ENCODE measurements around the gene ARHGAP10.
"Not testable (repeated sequence)": the region's sequence is repeated elsewhere in the genome, so short reads cannot be mapped to it uniquely, and the experiment has no call there.

The ARHGAP10 gene

DNA sequence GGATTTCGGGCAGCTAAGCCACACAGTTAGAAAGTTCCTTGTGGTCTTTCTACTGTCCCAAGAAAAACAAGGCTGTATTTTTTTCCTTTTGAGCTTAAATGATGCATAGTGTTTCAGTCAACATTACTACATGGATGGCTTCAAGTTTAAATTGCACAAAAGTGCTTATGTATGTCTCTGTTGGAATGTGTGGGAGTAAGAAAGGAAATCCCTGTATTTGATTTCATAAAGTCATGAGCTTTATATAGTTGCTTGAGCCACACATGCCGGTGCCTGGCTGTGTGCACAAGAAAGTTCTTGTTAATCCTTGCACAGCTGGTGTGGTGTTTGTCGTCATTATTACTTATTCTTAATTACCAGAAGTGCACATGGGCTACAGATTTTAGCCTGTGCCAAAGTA lies 262.2 kb downstream of the ARHGAP10 start:
- no peaks in the 10 kb centered on the region for H3K4me1 ChIP-seq
- no peak for DNase-seq
- TF ChIP-seq, protein P1, sequence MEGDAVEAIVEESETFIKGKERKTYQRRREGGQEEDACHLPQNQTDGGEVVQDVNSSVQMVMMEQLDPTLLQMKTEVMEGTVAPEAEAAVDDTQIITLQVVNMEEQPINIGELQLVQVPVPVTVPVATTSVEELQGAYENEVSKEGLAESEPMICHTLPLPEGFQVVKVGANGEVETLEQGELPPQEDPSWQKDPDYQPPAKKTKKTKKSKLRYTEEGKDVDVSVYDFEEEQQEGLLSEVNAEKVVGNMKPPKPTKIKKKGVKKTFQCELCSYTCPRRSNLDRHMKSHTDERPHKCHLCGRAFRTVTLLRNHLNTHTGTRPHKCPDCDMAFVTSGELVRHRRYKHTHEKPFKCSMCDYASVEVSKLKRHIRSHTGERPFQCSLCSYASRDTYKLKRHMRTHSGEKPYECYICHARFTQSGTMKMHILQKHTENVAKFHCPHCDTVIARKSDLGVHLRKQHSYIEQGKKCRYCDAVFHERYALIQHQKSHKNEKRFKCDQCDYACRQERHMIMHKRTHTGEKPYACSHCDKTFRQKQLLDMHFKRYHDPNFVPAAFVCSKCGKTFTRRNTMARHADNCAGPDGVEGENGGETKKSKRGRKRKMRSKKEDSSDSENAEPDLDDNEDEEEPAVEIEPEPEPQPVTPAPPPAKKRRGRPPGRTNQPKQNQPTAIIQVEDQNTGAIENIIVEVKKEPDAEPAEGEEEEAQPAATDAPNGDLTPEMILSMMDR (IDR thresholded peaks at IDR 0.05; ENCODE audit: low read depth, low read length), result no peak
- H3K4me3 ChIP-seq (ENCODE audit: low read depth, low read length), result no peak overlapping the region
- no peaks in the 10 kb centered on the region for H3K36me3 ChIP-seq
- no peaks in the 10 kb centered on the region for H3K9me3 ChIP-seq
- no peaks in the 10 kb centered on the region for H3K27me3 ChIP-seq

DNA sequence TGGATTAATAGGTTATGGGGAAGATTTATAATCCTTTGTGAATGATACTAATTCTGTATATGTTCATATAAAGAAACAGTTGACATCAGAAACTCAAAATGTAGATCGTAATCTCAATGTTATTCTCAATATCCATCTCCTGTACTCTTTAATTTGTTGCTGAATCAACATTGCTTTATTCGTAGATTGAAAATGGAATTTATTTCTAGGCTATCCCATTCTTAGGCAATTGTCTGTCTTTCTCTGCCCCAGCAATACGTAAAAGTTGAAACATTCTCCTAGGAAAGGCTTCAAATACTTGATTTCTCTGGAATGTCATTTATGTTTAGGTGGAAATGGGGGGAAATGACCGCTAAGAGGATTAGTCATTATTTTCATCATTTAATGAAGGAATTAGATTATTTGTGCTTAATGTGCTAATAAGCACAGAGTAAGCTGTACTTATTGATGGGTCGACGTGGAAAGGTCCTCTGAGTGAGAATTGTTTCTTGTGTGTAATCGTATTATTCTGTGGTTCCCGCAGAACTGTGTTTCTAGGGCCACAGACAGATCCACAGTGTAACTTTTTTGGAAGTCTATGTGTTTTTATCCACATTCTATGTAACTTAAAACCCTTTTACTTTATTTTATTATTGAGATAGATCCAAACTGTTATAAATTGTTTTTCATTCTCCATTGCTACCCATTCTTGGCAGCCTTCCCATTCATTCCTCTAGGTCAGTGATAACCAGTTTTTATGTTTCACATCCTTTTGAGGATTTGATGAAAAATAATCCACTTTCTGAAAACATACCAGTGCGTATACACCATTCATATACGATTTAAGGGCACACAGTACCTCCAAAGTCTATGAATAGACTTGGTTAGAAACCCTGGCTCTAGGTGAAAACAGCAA lies 262.9 kb downstream of the ARHGAP10 start:
- Histone ChIP-seq H3K4me3 (ENCODE audit: low read depth, low read length) (no peak overlapping the region), H3K4me1 (no peaks in the 10 kb centered on the region), H3K36me3 (no peaks in the 10 kb centered on the region), H3K9me3 (no peaks in the 10 kb centered on the region), H3K27me3 (no peaks in the 10 kb centered on the region)
- TF ChIP-seq, protein P1 (IDR thresholded peaks at IDR 0.05; ENCODE audit: low read depth, low read length), result no peak
- no peak for DNase-seq

DNA sequence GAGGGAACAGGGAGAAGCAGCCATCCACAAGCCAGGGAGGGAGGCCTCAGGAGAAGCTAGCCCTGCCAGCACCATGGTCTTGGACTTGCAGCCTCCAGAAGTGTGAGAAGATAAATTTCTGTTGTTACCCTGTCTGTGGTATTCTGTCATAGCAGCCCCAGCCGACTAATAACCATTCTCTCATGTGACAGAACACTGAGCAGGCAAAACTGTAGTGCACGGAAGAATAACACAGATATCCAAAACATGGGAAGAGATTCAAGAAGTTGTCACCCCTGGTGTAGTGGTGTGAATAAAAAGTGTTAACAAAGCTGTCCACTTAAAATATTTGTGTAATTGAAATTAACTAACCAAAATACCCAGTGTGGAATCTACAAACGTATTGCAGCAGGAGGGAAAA lies 265.0 kb downstream of the ARHGAP10 start:
- no peaks in the 10 kb centered on the region for H3K4me1 ChIP-seq
- DNase-seq, result no peak
- no peaks in the 10 kb centered on the region; the same call in 1 of the 2 replicates for H3K9me3 ChIP-seq
- no peaks in the 10 kb centered on the region for H3K27me3 ChIP-seq
- TF ChIP-seq, protein P1 (IDR thresholded peaks at IDR 0.05; ENCODE audit: low read depth, low read length), result no peak
- no peaks in the 10 kb centered on the region for H3K36me3 ChIP-seq
- H3K4me3 ChIP-seq (ENCODE audit: low read depth, low read length), result no peak overlapping the region

DNA sequence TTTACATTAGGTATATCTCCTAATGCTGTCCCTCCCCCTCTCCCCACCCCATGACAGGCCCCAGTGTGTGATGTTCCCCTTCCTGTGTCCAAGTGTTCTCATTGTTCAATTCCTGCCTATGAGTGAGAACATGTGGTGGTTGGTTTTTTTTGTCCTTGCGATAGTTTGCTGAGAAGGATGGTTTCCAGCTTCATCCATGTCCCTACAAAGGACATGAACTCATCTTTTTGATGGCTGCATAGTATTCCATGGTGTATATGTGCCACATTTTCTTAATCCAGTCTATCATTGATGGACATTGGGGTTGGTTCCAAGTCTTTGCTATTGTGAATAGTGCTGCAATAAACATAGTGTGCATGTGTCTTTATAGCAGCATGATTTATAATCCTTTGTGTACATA lies 268.1 kb downstream of the ARHGAP10 start:
- not testable (repeated sequence) for H3K4me1 ChIP-seq; DNase-seq; H3K9me3 ChIP-seq; H3K27me3 ChIP-seq; H3K36me3 ChIP-seq; H3K4me3 ChIP-seq (ENCODE audit: low read depth, low read length)

- no peaks in the 10 kb centered on the region; the same call in 1 of the 2 replicates for H3K9me3 ChIP-seq
- H3K4me1 ChIP-seq, result no peaks in the 10 kb centered on the region
- TF ChIP-seq, protein P1 (IDR thresholded peaks at IDR 0.05; ENCODE audit: low read depth, low read length), result no peak
- no peak overlapping the region for H3K4me3 ChIP-seq (ENCODE audit: low read depth, low read length)
- no peak for DNase-seq
- H3K36me3 ChIP-seq, result no peaks in the 10 kb centered on the region
- H3K27me3 ChIP-seq, result no peaks in the 10 kb centered on the region
Measured at GRCh38 chr4:148004228-148004857, 272.5 kb downstream of the ARHGAP10 start.

- Histone ChIP-seq H3K27me3 (no peaks in the 10 kb centered on the region), H3K36me3 (no peaks in the 10 kb centered on the region), H3K9me3 (no peaks in the 10 kb centered on the region), H3K4me3 (ENCODE audit: low read depth, low read length) (no peak overlapping the region), H3K4me1 (no peaks in the 10 kb centered on the region)
- no peak for DNase-seq
- TF ChIP-seq, protein P1 (IDR thresholded peaks at IDR 0.05; ENCODE audit: low read depth, low read length), result no peak
Measured at GRCh38 chr4:148006001-148006400, 274.1 kb downstream of the ARHGAP10 start.
